ENCODE results near the gene CYTH1. TPM values are rescaled to one million over a fixed set of nuclear protein-coding genes. Genes with fewer than 3 reads are reported as not detected.

CYTH1 gene
- total and polyA plus RNA-seq, 7 experiments from 2014 or later = 297 to 452 (median 418) TPM

GRCh38 chr17:78815696-78816095 is 33.6 kb upstream of the CYTH1 start:
- ChIA-PET POLR2A (interaction anchor here (0.7 kb wide), 2 partner anchors 17 to 19 kb away, joined by 3 read pairs; no protein-coding TSS in a partner anchor), CTCF (interaction anchor here (0.9 kb wide), 1 partner anchor 16 kb away, joined by 5 read pairs; no protein-coding TSS in a partner anchor)
- Mint-ChIP-seq H3K4me1 (peaks cover 31 to 61% (median 44%) of the 10 kb centered on the region in 7 donors), H3K27ac (peak overlapping the region in 7 of 9 donors; percentile 55 to 96 (median 86)), H3K4me3 (peak overlapping the region in 2 of 10 donors; percentile 14 to 29), H3K27me3 (no peaks in the 10 kb centered on the region), H3K9me3 (peaks cover 0 to 2% (median 0%) of the 10 kb centered on the region in 11 donors), H3K36me3 (peaks cover 13 to 68% (median 43%) of the 10 kb centered on the region in 5 donors)
- no peak overlapping the region for H3K4me3 ChIP-seq (ENCODE audit: low read length)
- peaks cover 38 to 54% of the 10 kb centered on the region in 2 donors for H3K4me1 ChIP-seq (ENCODE audit: control insufficient read depth in 2 of 2, insufficient read depth in 2 of 2, low read length in 2 of 2)
- H3K27ac ChIP-seq (ENCODE audit: low read depth, low read length) = no peak overlapping the region
- no peak for DNase-seq
- peaks cover 39 to 76% (median 40%) of the 10 kb centered on the region in 3 experiments for H3K36me3 ChIP-seq (ENCODE audit: control insufficient read depth in 2 of 3, insufficient read depth in 3 of 3, low read length in 3 of 3)
- no peak for ATAC-seq
- no peaks in the 10 kb centered on the region for H3K9me3 ChIP-seq (ENCODE audit: control insufficient read depth in 2 of 3, low read length in 3 of 3)
- intact Hi-C loops (cut with micrococcal nuclease) = no loop called here
- H3K27me3 ChIP-seq (ENCODE audit: control insufficient read depth in 2 of 2, insufficient read depth in 2 of 2, low read length in 2 of 2) = no peaks in the 10 kb centered on the region

- peaks cover 9 to 70% (median 41%) of the 10 kb centered on the region in 5 donors for H3K36me3 Mint-ChIP-seq
- H3K4me3 Mint-ChIP-seq = no peak overlapping the region
These were observed 30.8 kb upstream of the CYTH1 start for GRCh38 chr17:78812855-78813254.

GRCh38 chr17:78808163-78808562 is 26.1 kb upstream of the CYTH1 start:
- Histone ChIP-seq H3K4me3 (ENCODE audit: low read length) (no peak overlapping the region), H3K36me3 (ENCODE audit: control insufficient read depth in 2 of 3, insufficient read depth in 3 of 3, low read length in 3 of 3) (peaks cover 37 to 93% (median 52%) of the 10 kb centered on the region in 3 experiments), H3K9me3 (ENCODE audit: control insufficient read depth in 2 of 3, low read length in 3 of 3) (no peaks in the 10 kb centered on the region), H3K27ac (ENCODE audit: low read depth, low read length) (no peak overlapping the region), H3K27me3 (ENCODE audit: control insufficient read depth in 2 of 2, insufficient read depth in 2 of 2, low read length in 2 of 2) (no peaks in the 10 kb centered on the region), H3K4me1 (ENCODE audit: control insufficient read depth in 2 of 2, insufficient read depth in 2 of 2, low read length in 2 of 2) (peaks cover 28 to 34% of the 10 kb centered on the region in 2 donors)
- no peak overlapping the region for H3K4me3 Mint-ChIP-seq
- ChIA-PET POLR2A (interaction anchor here (0.7 to 4.3 kb wide), 5 partner anchors 11 to 34 kb away, joined by 3 to 23 read pairs (median 3); no protein-coding TSS in a partner anchor), CTCF (interaction anchor here (0.7 to 1.1 kb wide), 3 partner anchors 14 to 99 kb away, joined by 3 read pairs; no protein-coding TSS in a partner anchor)
- no peaks in the 10 kb centered on the region for H3K9me3 Mint-ChIP-seq
- peaks cover 0 to 68% (median 36%) of the 10 kb centered on the region in 5 donors for H3K36me3 Mint-ChIP-seq
- ATAC-seq (no peak), DNase-seq (no peak)
- H3K4me1 Mint-ChIP-seq = peaks cover 16 to 47% (median 33%) of the 10 kb centered on the region in 7 donors
- intact Hi-C loops (cut with micrococcal nuclease) = loop anchor here (5.0 kb wide), 1 partner anchor 34 kb away; the partner anchor contains the start of gene USP36 (in 2 of the 2)
- H3K27ac Mint-ChIP-seq = peak overlapping the region in 7 of 9 donors; percentile 33 to 97 (median 71)
- H3K27me3 Mint-ChIP-seq = no peaks in the 10 kb centered on the region

More at GRCh38 chr17:78812855-78813254, 30.8 kb upstream of the CYTH1 start:
- intact Hi-C loops (cut with micrococcal nuclease) = no loop called here
- DNase-seq = no peak
- Mint-ChIP-seq H3K27me3 (no peaks in the 10 kb centered on the region), H3K27ac (peak overlapping the region in 7 of 9 donors; percentile 7 to 70 (median 51)), H3K9me3 (no peaks in the 10 kb centered on the region), H3K4me1 (peaks cover 12 to 41% (median 19%) of the 10 kb centered on the region in 7 donors)
- no peak for ATAC-seq
- Histone ChIP-seq H3K4me3 (ENCODE audit: low read length) (no peak overlapping the region), H3K9me3 (ENCODE audit: control insufficient read depth in 2 of 3, low read length in 3 of 3) (no peaks in the 10 kb centered on the region), H3K27ac (ENCODE audit: low read depth, low read length) (no peak overlapping the region), H3K4me1 (ENCODE audit: control insufficient read depth in 2 of 2, insufficient read depth in 2 of 2, low read length in 2 of 2) (peaks cover 13 to 30% of the 10 kb centered on the region in 2 donors), H3K27me3 (ENCODE audit: control insufficient read depth in 2 of 2, insufficient read depth in 2 of 2, low read length in 2 of 2) (no peaks in the 10 kb centered on the region), H3K36me3 (ENCODE audit: control insufficient read depth in 2 of 3, insufficient read depth in 3 of 3, low read length in 3 of 3) (peaks cover 41 to 87% (median 48%) of the 10 kb centered on the region in 3 experiments)
- ChIA-PET CTCF (no interaction called here), POLR2A (interaction anchor here (0.9 kb wide), 1 partner anchor 687 kb away, joined by 5 read pairs; no protein-coding TSS in a partner anchor)

GRCh38 chr17:78806451-78806850 is 24.4 kb upstream of the CYTH1 start:
- peak overlapping the region; percentile 81 to 97 (median 85) for H3K27ac Mint-ChIP-seq
- no peaks in the 10 kb centered on the region for H3K9me3 ChIP-seq (ENCODE audit: control insufficient read depth in 2 of 3, low read length in 3 of 3)
- no peaks in the 10 kb centered on the region for H3K27me3 Mint-ChIP-seq
- no peaks in the 10 kb centered on the region for H3K9me3 Mint-ChIP-seq
- CTCF ChIA-PET = interaction anchor here (0.5 kb wide), 1 partner anchor 57 kb away, joined by 3 read pairs; no protein-coding TSS in a partner anchor
- DNase-seq = peak in 6 of 9 donors; percentile 49 to 80 (median 74)
- peaks cover 0 to 63% (median 40%) of the 10 kb centered on the region in 5 donors for H3K36me3 Mint-ChIP-seq
- H3K27ac ChIP-seq (ENCODE audit: low read depth, low read length) = peak overlapping the region; percentile 41
- peak; percentile 80 for ATAC-seq
- intact Hi-C loops (cut with micrococcal nuclease) = loop anchor here (5.0 kb wide), 1 partner anchor 36 kb away; the partner anchor contains the start of gene USP36 (in 2 of the 2)
- peaks cover 29 to 92% (median 46%) of the 10 kb centered on the region in 3 experiments for H3K36me3 ChIP-seq (ENCODE audit: control insufficient read depth in 2 of 3, insufficient read depth in 3 of 3, low read length in 3 of 3)
- peak overlapping the region in 9 of 10 donors; percentile 2 to 76 (median 58) for H3K4me3 Mint-ChIP-seq
- no peak overlapping the region for H3K4me3 ChIP-seq (ENCODE audit: low read length)
- H3K4me1 Mint-ChIP-seq = peaks cover 21 to 52% (median 43%) of the 10 kb centered on the region in 7 donors
- H3K27me3 ChIP-seq (ENCODE audit: control insufficient read depth in 2 of 2, insufficient read depth in 2 of 2, low read length in 2 of 2) = no peaks in the 10 kb centered on the region
- POLR2A ChIA-PET = interaction anchor here (0.9 to 4.3 kb wide), 4 partner anchors 13 to 72 kb away, joined by 3 to 23 read pairs (median 6); no protein-coding TSS in a partner anchor
- H3K4me1 ChIP-seq (ENCODE audit: control insufficient read depth in 2 of 2, insufficient read depth in 2 of 2, low read length in 2 of 2) = peaks cover 26 to 43% of the 10 kb centered on the region in 2 donors

GRCh38 chr17:78805301-78805700 is 23.2 kb upstream of the CYTH1 start:
- Histone ChIP-seq H3K36me3 (ENCODE audit: control insufficient read depth in 2 of 3, insufficient read depth in 3 of 3, low read length in 3 of 3) (peaks cover 19 to 88% (median 38%) of the 10 kb centered on the region in 3 experiments), H3K4me3 (ENCODE audit: low read length) (no peak overlapping the region), H3K27ac (ENCODE audit: low read depth, low read length) (peak overlapping the region; percentile 41), H3K9me3 (ENCODE audit: control insufficient read depth in 2 of 3, low read length in 3 of 3) (no peaks in the 10 kb centered on the region), H3K4me1 (ENCODE audit: control insufficient read depth in 2 of 2, insufficient read depth in 2 of 2, low read length in 2 of 2) (peaks cover 26 to 43% of the 10 kb centered on the region in 2 donors), H3K27me3 (ENCODE audit: control insufficient read depth in 2 of 2, insufficient read depth in 2 of 2, low read length in 2 of 2) (no peaks in the 10 kb centered on the region)
- peaks cover 21 to 58% (median 48%) of the 10 kb centered on the region in 7 donors for H3K4me1 Mint-ChIP-seq
- ChIA-PET CTCF (interaction anchor here (1.0 kb wide), 1 partner anchor 12 kb away, joined by 3 read pairs; no protein-coding TSS in a partner anchor), POLR2A (interaction anchor here (1.0 to 4.3 kb wide), 4 partner anchors 14 to 70 kb away, joined by 3 to 23 read pairs (median 4); no protein-coding TSS in a partner anchor)
- peak overlapping the region in 8 of 10 donors; percentile 5 to 77 (median 52) for H3K4me3 Mint-ChIP-seq
- peak overlapping the region; percentile 81 to 97 (median 85) for H3K27ac Mint-ChIP-seq
- no peaks in the 10 kb centered on the region for H3K27me3 Mint-ChIP-seq
- intact Hi-C loops (cut with micrococcal nuclease) = loop anchor here (5.0 kb wide), 1 partner anchor 37 kb away; the partner anchor contains the start of gene USP36 (in 2 of the 2)
- DNase-seq (peak in 5 of 9 donors; percentile 27 to 64 (median 37)), ATAC-seq (peak; percentile 45)
- H3K9me3 Mint-ChIP-seq = no peaks in the 10 kb centered on the region
- H3K36me3 Mint-ChIP-seq = peaks cover 0 to 56% (median 32%) of the 10 kb centered on the region in 5 donors

GRCh38 chr17:78804777-78805176 is 22.7 kb upstream of the CYTH1 start:
- H3K36me3 ChIP-seq (ENCODE audit: control insufficient read depth in 2 of 3, insufficient read depth in 3 of 3, low read length in 3 of 3) = peaks cover 18 to 88% (median 34%) of the 10 kb centered on the region in 3 experiments
- Mint-ChIP-seq H3K4me1 (peaks cover 25 to 60% (median 54%) of the 10 kb centered on the region in 7 donors), H3K27ac (peak overlapping the region in 8 of 9 donors; percentile 25 to 97 (median 85)), H3K27me3 (no peaks in the 10 kb centered on the region), H3K9me3 (no peaks in the 10 kb centered on the region), H3K36me3 (peaks cover 0 to 53% (median 32%) of the 10 kb centered on the region in 5 donors), H3K4me3 (peak overlapping the region in 7 of 10 donors; percentile 32 to 67 (median 48))
- intact Hi-C loops (cut with micrococcal nuclease) = loop anchor here (5.0 kb wide), 1 partner anchor 38 kb away; the partner anchor contains the start of gene USP36 (in 2 of the 2)
- H3K9me3 ChIP-seq (ENCODE audit: control insufficient read depth in 2 of 3, low read length in 3 of 3) = no peaks in the 10 kb centered on the region
- ATAC-seq (no peak), DNase-seq (no peak)
- ChIA-PET POLR2A (interaction anchor here (0.7 to 4.3 kb wide), 5 partner anchors 14 to 79 kb away, joined by 4 to 23 read pairs (median 5); no protein-coding TSS in a partner anchor), CTCF (interaction anchor here (1.0 kb wide), 1 partner anchor 11 kb away, joined by 3 read pairs; no protein-coding TSS in a partner anchor)
- no peaks in the 10 kb centered on the region for H3K27me3 ChIP-seq (ENCODE audit: control insufficient read depth in 2 of 2, insufficient read depth in 2 of 2, low read length in 2 of 2)
- no peak overlapping the region for H3K4me3 ChIP-seq (ENCODE audit: low read length)
- no peak overlapping the region for H3K27ac ChIP-seq (ENCODE audit: low read depth, low read length)
- peaks cover 26 to 43% of the 10 kb centered on the region in 2 donors for H3K4me1 ChIP-seq (ENCODE audit: control insufficient read depth in 2 of 2, insufficient read depth in 2 of 2, low read length in 2 of 2)
